ENCODE results near the gene KCNG2. TPM values are rescaled to one million over a fixed set of nuclear protein-coding genes. Genes with fewer than 3 reads are reported as not detected.

Gene KCNG2
- total and polyA plus RNA-seq, 4 experiments from 2014 or later: not detected

GRCh38 chr18:79869591-79870300 is 72.0 kb downstream of the KCNG2 start:
- Mint-ChIP-seq H3K36me3 (no peaks in the 10 kb centered on the region), H3K27ac (no peak overlapping the region), H3K4me3 (no peak overlapping the region), H3K4me1 (no peaks in the 10 kb centered on the region), H3K9me3 (no peaks in the 10 kb centered on the region), H3K27me3 (no peaks in the 10 kb centered on the region)
- Histone ChIP-seq H3K27me3 (ENCODE audit: insufficient read depth, low read length) (no peaks in the 10 kb centered on the region), H3K4me3 (ENCODE audit: low read length in 2 of 2) (no peak overlapping the region), H3K36me3 (ENCODE audit: insufficient read depth, low read length) (no peaks in the 10 kb centered on the region), H3K4me1 (ENCODE audit: insufficient read depth, low read length) (no peaks in the 10 kb centered on the region), H3K9me3 (ENCODE audit: control insufficient read depth in 1 of 2, low read length in 2 of 2) (no peaks in the 10 kb centered on the region), H3K27ac (ENCODE audit: low read depth, low read length) (no peak overlapping the region)
- POLR2A ChIA-PET (ENCODE audit: partially characterized antibody): no interaction called here
- intact Hi-C loops (cut with micrococcal nuclease): no loop called here
- DNase-seq: no peak
- CTCF ChIA-PET (ENCODE audit: partially characterized antibody): no interaction called here

- Mint-ChIP-seq H3K36me3 (no peaks in the 10 kb centered on the region), H3K4me1 (no peaks in the 10 kb centered on the region), H3K9me3 (no peaks in the 10 kb centered on the region), H3K4me3 (no peak overlapping the region), H3K27ac (no peak overlapping the region), H3K27me3 (no peaks in the 10 kb centered on the region)
- H3K27ac ChIP-seq (ENCODE audit: low read depth, low read length): no peak overlapping the region
- CTCF ChIA-PET (ENCODE audit: partially characterized antibody): no interaction called here
- H3K36me3 ChIP-seq (ENCODE audit: insufficient read depth, low read length): no peaks in the 10 kb centered on the region
- POLR2A ChIA-PET (ENCODE audit: partially characterized antibody): no interaction called here
- no peaks in the 10 kb centered on the region for H3K27me3 ChIP-seq (ENCODE audit: insufficient read depth, low read length)
- H3K9me3 ChIP-seq (ENCODE audit: control insufficient read depth in 1 of 2, low read length in 2 of 2): no peaks in the 10 kb centered on the region
- no peaks in the 10 kb centered on the region for H3K4me1 ChIP-seq (ENCODE audit: insufficient read depth, low read length)
- intact Hi-C loops (cut with micrococcal nuclease): no loop called here
- no peak for DNase-seq
- H3K4me3 ChIP-seq (ENCODE audit: low read length in 2 of 2): no peak overlapping the region
Observed at GRCh38 chr18:79870301-79871025, 72.7 kb downstream of the KCNG2 start.

GRCh38 chr18:79871026-79871390 is 73.3 kb downstream of the KCNG2 start:
- no peak for DNase-seq
- ChIA-PET POLR2A (ENCODE audit: partially characterized antibody) (no interaction called here), CTCF (ENCODE audit: partially characterized antibody) (no interaction called here)
- H3K4me1 Mint-ChIP-seq: no peaks in the 10 kb centered on the region
- H3K4me3 Mint-ChIP-seq: no peak overlapping the region
- no peaks in the 10 kb centered on the region for H3K36me3 ChIP-seq (ENCODE audit: insufficient read depth, low read length)
- H3K4me1 ChIP-seq (ENCODE audit: insufficient read depth, low read length): no peaks in the 10 kb centered on the region
- intact Hi-C loops (cut with micrococcal nuclease): no loop called here
- H3K9me3 Mint-ChIP-seq: no peaks in the 10 kb centered on the region
- no peaks in the 10 kb centered on the region for H3K9me3 ChIP-seq (ENCODE audit: control insufficient read depth in 1 of 2, low read length in 2 of 2)
- H3K36me3 Mint-ChIP-seq: no peaks in the 10 kb centered on the region
- no peaks in the 10 kb centered on the region for H3K27me3 ChIP-seq (ENCODE audit: insufficient read depth, low read length)
- no peak overlapping the region for H3K4me3 ChIP-seq (ENCODE audit: low read length in 2 of 2)
- H3K27ac Mint-ChIP-seq: no peak overlapping the region
- no peak overlapping the region for H3K27ac ChIP-seq (ENCODE audit: low read depth, low read length)
- H3K27me3 Mint-ChIP-seq: no peaks in the 10 kb centered on the region

- Mint-ChIP-seq H3K36me3 (no peaks in the 10 kb centered on the region), H3K27me3 (no peaks in the 10 kb centered on the region), H3K27ac (no peak overlapping the region), H3K9me3 (no peaks in the 10 kb centered on the region), H3K4me1 (no peaks in the 10 kb centered on the region), H3K4me3 (no peak overlapping the region)
- no peak for DNase-seq
- no peak overlapping the region for H3K27ac ChIP-seq (ENCODE audit: low read depth, low read length)
- H3K9me3 ChIP-seq (ENCODE audit: control insufficient read depth in 1 of 2, low read length in 2 of 2): no peaks in the 10 kb centered on the region
- H3K36me3 ChIP-seq (ENCODE audit: insufficient read depth, low read length): no peaks in the 10 kb centered on the region
- ChIA-PET POLR2A (ENCODE audit: partially characterized antibody) (no interaction called here), CTCF (ENCODE audit: partially characterized antibody) (no interaction called here)
- H3K27me3 ChIP-seq (ENCODE audit: insufficient read depth, low read length): no peaks in the 10 kb centered on the region
- intact Hi-C loops (cut with micrococcal nuclease): no loop called here
- no peaks in the 10 kb centered on the region for H3K4me1 ChIP-seq (ENCODE audit: insufficient read depth, low read length)
- no peak overlapping the region for H3K4me3 ChIP-seq (ENCODE audit: low read length in 2 of 2)
Observed at GRCh38 chr18:79871481-79872091, 73.8 kb downstream of the KCNG2 start.

GRCh38 chr18:79872527-79873444 is 75.0 kb downstream of the KCNG2 start:
- Histone ChIP-seq H3K4me1 (ENCODE audit: insufficient read depth, low read length) (no peaks in the 10 kb centered on the region), H3K27me3 (ENCODE audit: insufficient read depth, low read length) (no peaks in the 10 kb centered on the region), H3K9me3 (ENCODE audit: control insufficient read depth in 1 of 2, low read length in 2 of 2) (no peaks in the 10 kb centered on the region), H3K4me3 (ENCODE audit: low read length in 2 of 2) (no peak overlapping the region), H3K27ac (ENCODE audit: low read depth, low read length) (no peak overlapping the region), H3K36me3 (ENCODE audit: insufficient read depth, low read length) (no peaks in the 10 kb centered on the region)
- no peaks in the 10 kb centered on the region for H3K4me1 Mint-ChIP-seq
- H3K36me3 Mint-ChIP-seq: no peaks in the 10 kb centered on the region
- intact Hi-C loops (cut with micrococcal nuclease): no loop called here
- no peaks in the 10 kb centered on the region for H3K9me3 Mint-ChIP-seq
- no peak for DNase-seq
- H3K27me3 Mint-ChIP-seq: no peaks in the 10 kb centered on the region
- H3K4me3 Mint-ChIP-seq: no peak overlapping the region
- no peak overlapping the region for H3K27ac Mint-ChIP-seq
- CTCF ChIA-PET (ENCODE audit: partially characterized antibody): no interaction called here
- POLR2A ChIA-PET (ENCODE audit: partially characterized antibody): interaction anchor here (0.6 kb wide), 1 partner anchor 101 kb away, joined by 3 read pairs; no protein-coding TSS in a partner anchor

- H3K27me3 ChIP-seq (ENCODE audit: insufficient read depth, low read length): no peaks in the 10 kb centered on the region
- CTCF ChIA-PET (ENCODE audit: partially characterized antibody): no interaction called here
- no peak overlapping the region for H3K4me3 Mint-ChIP-seq
- no peak overlapping the region for H3K27ac ChIP-seq (ENCODE audit: low read depth, low read length)
- H3K27ac Mint-ChIP-seq: no peak overlapping the region
- H3K36me3 Mint-ChIP-seq: no peaks in the 10 kb centered on the region
- no peak for DNase-seq
- POLR2A ChIA-PET (ENCODE audit: partially characterized antibody): no interaction called here
- no peaks in the 10 kb centered on the region for H3K4me1 Mint-ChIP-seq
- intact Hi-C loops (cut with micrococcal nuclease): no loop called here
- no peaks in the 10 kb centered on the region for H3K36me3 ChIP-seq (ENCODE audit: insufficient read depth, low read length)
- H3K4me1 ChIP-seq (ENCODE audit: insufficient read depth, low read length): no peaks in the 10 kb centered on the region
- no peak overlapping the region for H3K4me3 ChIP-seq (ENCODE audit: low read length in 2 of 2)
- no peaks in the 10 kb centered on the region for H3K27me3 Mint-ChIP-seq
- H3K9me3 ChIP-seq (ENCODE audit: control insufficient read depth in 1 of 2, low read length in 2 of 2): no peaks in the 10 kb centered on the region
- H3K9me3 Mint-ChIP-seq: peaks cover 0 to under 1% (median 0%) of the 10 kb centered on the region in 8 donors
Observed at GRCh38 chr18:79873449-79874110, 75.8 kb downstream of the KCNG2 start.
